MV-4-11 (cell line): Measurements from ENCODE around the gene RPL36AL.
A peak's percentile ranks its signal among the peaks of the same experiment; 100 is the strongest.

ENCODE experiments used
- DNase-seq: peaks from one replicate; lab custom pipeline; 2025; lab: John Stamatoyannopoulos, UW

RPL36AL gene

GRCh38 chr14:49581209-49582112 lies 39.0 kb downstream of the RPL36AL start:
- peak; percentile 22 for DNase-seq

DNA sequence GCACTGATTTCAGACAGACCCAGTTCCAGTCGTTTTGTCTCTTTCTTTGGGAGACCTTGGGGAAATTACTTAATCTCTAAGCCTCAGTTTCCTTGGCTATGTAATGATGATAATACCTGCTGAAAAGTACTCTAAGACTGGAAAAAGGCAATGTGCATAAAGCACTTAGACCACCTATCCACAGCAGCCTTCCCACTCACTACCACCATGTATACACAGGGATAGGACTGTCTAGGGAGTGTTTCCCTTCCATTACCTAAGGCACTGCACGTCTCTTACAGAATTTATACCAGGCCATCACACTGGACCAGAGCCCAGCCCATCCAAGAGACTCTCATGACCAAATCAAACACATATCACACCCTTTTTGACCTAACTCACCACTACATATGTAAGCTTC lies 40.6 kb downstream of the RPL36AL start:
- DNase-seq: no peak

- no peak for DNase-seq
Measured at GRCh38 chr14:49578141-49578540, 42.3 kb downstream of the RPL36AL start.

GRCh38 chr14:49574038-49574437 lies 46.4 kb downstream of the RPL36AL start:
- no peak for DNase-seq

DNA sequence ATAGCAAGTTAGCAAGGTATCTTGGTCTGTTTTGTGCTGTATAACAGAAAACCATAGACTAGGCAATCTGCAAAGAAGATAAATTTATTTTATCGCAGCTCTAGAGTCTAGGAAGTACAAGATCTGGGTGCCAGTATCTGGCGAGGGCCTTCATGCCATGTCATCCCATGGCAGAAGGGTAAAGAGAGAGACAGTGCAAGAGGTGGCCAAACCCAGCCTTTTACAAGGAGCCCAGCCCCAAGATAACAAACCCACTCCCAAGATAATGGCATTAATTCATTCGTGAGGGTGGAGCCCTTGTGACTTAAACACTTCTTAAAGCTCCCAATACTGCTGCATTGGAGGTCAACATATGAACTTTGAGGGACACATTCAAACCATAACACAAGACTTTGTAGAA lies 51.1 kb downstream of the RPL36AL start:
- DNase-seq: no peak
